Measurements from ENCODE around the gene RNF215.

GRCh38 chr22:30423959-30424533 lies 36.8 kb upstream of the RNF215 start:
- TF ChIP-seq CTCF (conservative IDR thresholded peaks at IDR 0.05 in 1 of 2, IDR thresholded peaks at IDR 0.05 in 1 of 2; ENCODE audit: extremely low read depth in 1 of 2, insufficient read depth in 1 of 2, low read depth in 1 of 2, low read length in 2 of 2) (no peak), EZH2 (IDR thresholded peaks at IDR 0.05; ENCODE audit: borderline replicate concordance, low read length) (no peak)

Measured in mammary epithelial cell (primary cell).